HG03280 (cell line): ENCODE results near the gene LHX5.

ENCODE experiments used
- ATAC-seq: cut with Tn5 transposase; IDR thresholded peaks from one replicate; pipeline ENCODE4 v1.9.1; 2021; ENCODE audit warnings: mild to moderate bottlenecking, moderate library complexity; ENCODE audit not compliant: unreplicated experiment

LHX5 gene

DNA sequence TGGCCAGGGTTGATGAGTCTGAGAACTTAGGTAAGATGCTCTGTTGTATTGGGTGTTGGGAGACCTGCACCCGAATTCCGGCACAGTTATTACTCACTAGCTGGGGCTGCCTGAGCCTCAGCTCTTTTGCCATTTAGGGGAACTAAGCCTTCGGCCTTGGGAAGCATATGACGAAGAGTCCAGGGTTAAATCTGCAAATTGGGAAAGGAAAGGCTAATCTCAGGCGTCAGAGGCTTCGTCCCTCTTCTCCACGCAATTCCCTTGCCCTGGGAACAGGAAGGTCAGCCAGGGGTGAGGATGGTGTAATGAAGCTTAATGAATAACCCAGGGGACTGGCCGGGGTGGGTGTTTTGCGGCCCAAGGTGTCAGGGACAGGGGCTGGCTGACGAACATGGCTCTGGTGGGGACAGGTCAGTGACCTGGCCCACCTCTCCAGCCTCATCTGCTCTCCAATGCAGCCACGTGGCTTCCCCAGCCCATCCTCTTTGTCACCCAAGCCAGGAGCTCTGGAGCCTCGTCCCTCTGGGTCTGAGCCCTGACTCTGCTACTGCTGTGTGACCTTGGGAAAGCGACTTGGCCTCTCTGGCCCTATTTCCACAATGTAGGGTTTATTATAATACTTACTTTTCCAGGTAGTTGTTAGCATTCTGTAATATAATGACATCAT lies 53.3 kb downstream of the LHX5 start:
- no peak for ATAC-seq

DNA sequence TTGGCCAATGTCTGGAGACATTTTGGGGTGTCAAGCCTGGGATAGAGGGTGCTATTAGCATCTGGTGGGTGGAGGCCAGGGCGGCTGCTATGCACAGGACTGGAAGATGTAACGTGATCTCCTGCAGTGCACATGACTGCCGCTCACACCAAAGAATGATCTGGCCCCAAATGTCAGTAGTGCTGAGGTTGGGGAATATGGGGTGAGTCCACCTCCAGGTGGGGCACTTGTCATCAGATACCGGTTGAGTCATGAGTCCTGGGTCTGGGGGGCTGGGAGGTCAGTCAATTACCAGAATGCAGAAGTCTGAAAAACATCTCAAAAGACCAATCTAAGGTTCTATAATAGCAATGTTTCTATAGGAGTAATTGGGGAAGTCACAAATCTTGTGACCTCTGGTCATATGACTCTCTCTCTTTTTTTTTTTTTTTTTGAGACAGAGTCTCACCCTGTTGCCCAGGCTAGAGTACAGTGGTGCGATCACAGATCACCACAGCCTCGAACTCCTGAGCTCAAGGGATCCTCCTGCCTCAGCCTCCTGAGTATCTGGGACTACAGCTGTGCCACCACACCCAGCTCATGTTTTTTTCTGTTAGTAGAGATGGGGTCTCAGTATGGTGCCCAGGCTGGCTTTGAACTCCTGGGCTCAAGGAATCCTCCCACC lies 55.4 kb downstream of the LHX5 start:
- ATAC-seq = no peak

DNA sequence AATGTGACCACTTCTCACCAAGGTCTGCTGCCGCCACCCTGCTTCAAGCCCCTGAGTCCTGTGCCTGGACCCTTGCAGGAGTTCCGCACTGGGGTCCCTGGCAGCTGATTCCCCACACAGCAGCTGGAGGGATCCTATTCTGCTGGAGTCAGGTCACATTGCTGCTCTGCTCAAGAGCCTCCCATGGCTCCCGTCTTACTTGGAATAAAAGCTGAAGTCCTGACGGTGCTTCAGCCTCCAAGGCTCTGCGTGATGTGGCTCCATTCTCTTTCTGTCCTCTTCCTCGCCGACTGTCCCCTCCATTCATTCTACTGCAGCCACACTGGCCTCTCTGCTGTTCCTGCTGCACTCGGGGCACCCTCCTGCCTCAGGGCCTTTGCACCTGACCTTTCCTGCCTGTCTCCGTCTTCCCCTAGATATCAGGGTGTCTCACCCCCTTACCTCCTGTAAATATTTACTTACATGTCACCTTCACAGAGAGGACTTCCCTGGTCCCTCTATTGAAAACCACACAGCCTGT lies 57.1 kb downstream of the LHX5 start:
- no peak for ATAC-seq

DNA sequence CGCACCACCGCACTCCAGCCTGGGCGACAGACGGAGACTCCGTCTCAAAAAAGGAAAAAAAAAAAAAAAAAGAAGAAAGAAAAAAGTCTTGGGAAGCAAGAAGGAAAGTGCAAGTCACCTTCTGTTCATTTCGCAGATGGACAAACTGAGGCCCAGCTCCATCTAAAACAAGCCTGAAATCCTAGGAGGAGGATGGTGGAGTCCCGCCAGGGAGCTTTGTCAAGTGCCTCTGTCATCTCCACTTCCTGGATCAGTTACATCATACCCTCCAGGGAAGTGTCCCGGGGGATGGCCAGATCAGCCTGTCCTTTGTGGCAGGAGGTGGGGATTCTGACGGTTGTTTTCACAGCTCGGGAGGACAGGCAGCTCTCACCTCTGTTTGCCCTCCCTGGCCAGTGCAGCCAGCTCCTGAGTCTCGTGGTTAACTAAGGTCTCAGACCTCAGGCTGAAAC lies 58.2 kb downstream of the LHX5 start:
- no peak for ATAC-seq
